Lower leg skin (tissue), 3 donors: ENCODE data around the gene EZR.

ENCODE experiments used
- POLR2A ChIP-seq, 2 donors: fragments of 450-650 bp; IDR thresholded peaks; one replicate each; pipeline ENCODE4 v1.6.1; 2016 to 2017; ENCODE audit warnings: antibody characterized with exemption in 2 of 2, mild to moderate bottlenecking in 1 of 2, moderate library complexity in 1 of 2
- TF ChIP-seq, protein P1 (sequence below), 3 donors: fragments of 450-650 bp; IDR thresholded peaks; one replicate each; pipeline ENCODE4 v1.5.1; 2016; ENCODE audit warnings: antibody characterized with exemption in 3 of 3, mild to moderate bottlenecking in 3 of 3, moderate library complexity in 2 of 3

DNA sequence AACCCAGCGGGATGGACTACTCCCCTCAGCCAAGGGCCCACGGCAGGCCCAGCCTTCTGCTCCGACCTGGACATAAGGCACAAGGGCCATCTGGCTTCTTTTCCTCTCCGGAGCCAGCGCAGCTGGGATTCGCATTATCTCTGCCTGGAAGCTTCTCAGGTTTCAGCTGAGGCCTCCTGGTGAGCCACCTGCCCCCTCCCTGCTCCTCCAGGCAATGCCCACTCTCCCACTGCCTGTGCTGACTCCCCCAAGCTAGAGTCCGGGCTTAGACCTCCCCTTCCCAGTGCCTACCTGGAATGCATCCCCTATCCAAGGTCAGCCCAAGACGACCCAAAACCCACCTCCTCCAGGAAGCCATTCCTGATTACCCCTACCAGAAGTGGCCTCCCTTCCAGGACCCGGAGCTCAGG is 60.7 kb downstream of the EZR start:
- TF ChIP-seq, protein P1, sequence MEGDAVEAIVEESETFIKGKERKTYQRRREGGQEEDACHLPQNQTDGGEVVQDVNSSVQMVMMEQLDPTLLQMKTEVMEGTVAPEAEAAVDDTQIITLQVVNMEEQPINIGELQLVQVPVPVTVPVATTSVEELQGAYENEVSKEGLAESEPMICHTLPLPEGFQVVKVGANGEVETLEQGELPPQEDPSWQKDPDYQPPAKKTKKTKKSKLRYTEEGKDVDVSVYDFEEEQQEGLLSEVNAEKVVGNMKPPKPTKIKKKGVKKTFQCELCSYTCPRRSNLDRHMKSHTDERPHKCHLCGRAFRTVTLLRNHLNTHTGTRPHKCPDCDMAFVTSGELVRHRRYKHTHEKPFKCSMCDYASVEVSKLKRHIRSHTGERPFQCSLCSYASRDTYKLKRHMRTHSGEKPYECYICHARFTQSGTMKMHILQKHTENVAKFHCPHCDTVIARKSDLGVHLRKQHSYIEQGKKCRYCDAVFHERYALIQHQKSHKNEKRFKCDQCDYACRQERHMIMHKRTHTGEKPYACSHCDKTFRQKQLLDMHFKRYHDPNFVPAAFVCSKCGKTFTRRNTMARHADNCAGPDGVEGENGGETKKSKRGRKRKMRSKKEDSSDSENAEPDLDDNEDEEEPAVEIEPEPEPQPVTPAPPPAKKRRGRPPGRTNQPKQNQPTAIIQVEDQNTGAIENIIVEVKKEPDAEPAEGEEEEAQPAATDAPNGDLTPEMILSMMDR (IDR thresholded peaks at IDR 0.05): no peak
- no peak for TF ChIP-seq POLR2A (IDR thresholded peaks at IDR 0.05)
